Measurements from ENCODE around the gene SUN2.

- no peak for TF ChIP-seq CTCF (IDR thresholded peaks at IDR 0.05)
- TF ChIP-seq EZH2phosphoT487 (IDR thresholded peaks at IDR 0.05), result no peak
- TF ChIP-seq EZH2 (IDR thresholded peaks at IDR 0.05), result no peak
Measured at GRCh38 chr22:38733724-38734381, 21.9 kb downstream of the SUN2 start.
